GM19463 (cell line): ENCODE results near the gene SCNN1A.

Experiments used
- ATAC-seq: cut with Tn5 transposase; IDR thresholded peaks from one replicate; pipeline ENCODE4 v1.9.1; 2021; ENCODE audit warnings: mild to moderate bottlenecking, moderate library complexity; ENCODE audit not compliant: unreplicated experiment

Gene SCNN1A

GRCh38 chr12:6375269-6376078 lies at the start of gene SCNN1A:
TSS of gene SCNN1A (minus strand) at chr12:6375563. CDS start at chr12:6374783, 780 bp downstream.
- ATAC-seq = no peak

GRCh38 chr12:6424866-6425265 lies 49.5 kb upstream of the SCNN1A start:
- ATAC-seq = no peak

- no peak for ATAC-seq
Measured at GRCh38 chr12:6424008-6424347, 48.6 kb upstream of the SCNN1A start.

- ATAC-seq = no peak
Measured at GRCh38 chr12:6423267-6424007, 48.1 kb upstream of the SCNN1A start.

GRCh38 chr12:6420364-6420763 lies 45.0 kb upstream of the SCNN1A start:
- ATAC-seq = no peak

GRCh38 chr12:6418796-6419195 lies 43.4 kb upstream of the SCNN1A start:
- no peak for ATAC-seq

- ATAC-seq = no peak
Measured at GRCh38 chr12:6416596-6416995, 41.2 kb upstream of the SCNN1A start.

GRCh38 chr12:6407236-6407954 lies 32.0 kb upstream of the SCNN1A start:
- no peak for ATAC-seq

- ATAC-seq = no peak
Measured at GRCh38 chr12:6405963-6406362, 30.6 kb upstream of the SCNN1A start.

GRCh38 chr12:6404390-6404789 lies 29.0 kb upstream of the SCNN1A start:
- no peak for ATAC-seq

- no peak for ATAC-seq
Measured at GRCh38 chr12:6399884-6400644, 24.7 kb upstream of the SCNN1A start.

- no peak for ATAC-seq
Measured at GRCh38 chr12:6396031-6396430, 20.7 kb upstream of the SCNN1A start.

- ATAC-seq = no peak
Measured at GRCh38 chr12:6394398-6394797, 19.0 kb upstream of the SCNN1A start.

- ATAC-seq = no peak
Measured at GRCh38 chr12:6393109-6393508, 17.7 kb upstream of the SCNN1A start.

- ATAC-seq = no peak
Measured at GRCh38 chr12:6392504-6392903, 17.1 kb upstream of the SCNN1A start.

- ATAC-seq = no peak
Measured at GRCh38 chr12:6391013-6391412, 15.7 kb upstream of the SCNN1A start.

GRCh38 chr12:6390084-6390799 lies 14.9 kb upstream of the SCNN1A start:
- no peak for ATAC-seq

- no peak for ATAC-seq
Measured at GRCh38 chr12:6387541-6387940, 12.2 kb upstream of the SCNN1A start.

GRCh38 chr12:6386491-6386890 lies 11.1 kb upstream of the SCNN1A start:
- ATAC-seq = no peak

- ATAC-seq = no peak
Measured at GRCh38 chr12:6386038-6386437, 10.7 kb upstream of the SCNN1A start.
